ENCODE data around the gene ERCC3.
"Not testable (repeated sequence)": the region's sequence is repeated elsewhere in the genome, so short reads cannot be mapped to it uniquely, and the experiment has no call there.

ERCC3 gene

GRCh38 chr2:127278959-127279358 is 15.0 kb downstream of the ERCC3 start:
- DNase-seq = no peak

- DNase-seq = no peak
These were observed 16.9 kb downstream of the ERCC3 start for GRCh38 chr2:127277028-127277427.

GRCh38 chr2:127275789-127276188 is 18.2 kb downstream of the ERCC3 start:
- no peak for DNase-seq

GRCh38 chr2:127275356-127275755 is 18.6 kb downstream of the ERCC3 start:
- peak in 1 of 2 donors; percentile 20 for DNase-seq

- no peak for DNase-seq
These were observed 23.3 kb downstream of the ERCC3 start for GRCh38 chr2:127270663-127271062.

- DNase-seq = no peak
These were observed 32.0 kb downstream of the ERCC3 start for GRCh38 chr2:127261804-127262406.

- DNase-seq = no peak
These were observed 34.6 kb downstream of the ERCC3 start for GRCh38 chr2:127259355-127259754.

GRCh38 chr2:127256866-127257265 is 37.1 kb downstream of the ERCC3 start:
- no peak for DNase-seq

GRCh38 chr2:127256381-127256780 is 37.6 kb downstream of the ERCC3 start:
- DNase-seq = no peak

GRCh38 chr2:127255721-127256120 is 38.2 kb downstream of the ERCC3 start:
- DNase-seq = no peak

GRCh38 chr2:127255146-127255545 is 38.8 kb downstream of the ERCC3 start:
- DNase-seq = no peak

- no peak for DNase-seq
These were observed 39.5 kb downstream of the ERCC3 start for GRCh38 chr2:127254386-127254981.

GRCh38 chr2:127241184-127241583 is 52.8 kb downstream of the ERCC3 start:
- DNase-seq = not testable (repeated sequence)

GRCh38 chr2:127239395-127239794 is 54.5 kb downstream of the ERCC3 start:
- no peak for DNase-seq

- DNase-seq = not testable (repeated sequence)
These were observed 56.2 kb downstream of the ERCC3 start for GRCh38 chr2:127237768-127238167.

- no peak for DNase-seq
These were observed 58.8 kb downstream of the ERCC3 start for GRCh38 chr2:127235082-127235702.

GRCh38 chr2:127233710-127234109 is 60.2 kb downstream of the ERCC3 start:
- no peak for DNase-seq

GRCh38 chr2:127231130-127231865 is 62.6 kb downstream of the ERCC3 start:
- DNase-seq = no peak

GRCh38 chr2:127229555-127229954 is 64.4 kb downstream of the ERCC3 start:
- no peak for DNase-seq

- DNase-seq = no peak
These were observed 65.8 kb downstream of the ERCC3 start for GRCh38 chr2:127228102-127228501.

- not testable (repeated sequence) for DNase-seq
These were observed 66.7 kb downstream of the ERCC3 start for GRCh38 chr2:127227264-127227660.

GRCh38 chr2:127226520-127227263 is 67.3 kb downstream of the ERCC3 start:
- no peak for DNase-seq

- DNase-seq = no peak
These were observed 67.8 kb downstream of the ERCC3 start for GRCh38 chr2:127226132-127226519.
